Astrocyte of the cerebellum (primary cell): ENCODE measurements around the gene RPUSD1.
"Not testable (repeated sequence)": the region's sequence is repeated elsewhere in the genome, so short reads cannot be mapped to it uniquely, and the experiment has no call there.

Experiments
- DNase-seq: peaks from one replicate; pipeline ENCODE4 v3.0.0-alpha.2; 2011; ENCODE audit warnings: low read depth
- H3K4me3 ChIP-seq: 2 replicates; pipeline ENCODE4 v1.5.1; 2011; ENCODE audit warnings: mild to moderate bottlenecking, low read depth, low read length, moderate library complexity
- in situ Hi-C: cut with HindIII; loops from 2 replicates; pipeline ENCODE4 v1.10.0; 2017; ENCODE audit warnings: low sequenced_read_pairs
- TF ChIP-seq, protein P1 (sequence below): IDR thresholded peaks from 2 replicates; pipeline ENCODE4 v1.5.1; 2012; ENCODE audit warnings: low read length, low read depth, moderate library complexity, mild to moderate bottlenecking; ENCODE audit errors: missing control alignments

The RPUSD1 gene

DNA sequence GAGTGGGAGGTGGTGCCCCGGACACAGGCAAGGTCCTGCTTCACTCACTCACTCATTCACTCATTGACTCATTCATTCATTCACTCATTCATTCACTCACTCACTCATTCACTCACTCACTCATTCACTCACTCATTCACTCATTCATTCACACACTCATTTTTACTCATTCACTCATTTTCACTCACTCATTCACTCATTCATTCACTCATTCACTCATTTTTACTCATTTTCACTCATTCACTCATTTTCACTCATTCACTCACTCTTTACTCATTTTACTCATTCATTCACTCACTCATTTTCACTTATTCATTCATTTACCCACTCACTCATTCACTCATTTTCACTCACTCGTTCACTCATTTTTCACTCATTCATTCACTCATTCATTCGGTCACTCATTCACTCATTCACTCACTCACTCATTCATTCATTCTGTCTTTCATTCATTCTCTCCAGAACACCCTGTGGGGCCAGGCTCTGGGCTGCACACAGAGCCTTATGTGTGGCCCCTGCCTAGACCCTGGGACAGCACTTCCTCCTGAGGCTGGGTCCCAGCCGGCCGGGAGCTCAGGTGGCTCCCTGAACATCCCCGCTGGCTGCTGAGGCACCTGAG is 9.2 kb downstream of the RPUSD1 start:
- no peak for DNase-seq
- TF ChIP-seq, protein P1, sequence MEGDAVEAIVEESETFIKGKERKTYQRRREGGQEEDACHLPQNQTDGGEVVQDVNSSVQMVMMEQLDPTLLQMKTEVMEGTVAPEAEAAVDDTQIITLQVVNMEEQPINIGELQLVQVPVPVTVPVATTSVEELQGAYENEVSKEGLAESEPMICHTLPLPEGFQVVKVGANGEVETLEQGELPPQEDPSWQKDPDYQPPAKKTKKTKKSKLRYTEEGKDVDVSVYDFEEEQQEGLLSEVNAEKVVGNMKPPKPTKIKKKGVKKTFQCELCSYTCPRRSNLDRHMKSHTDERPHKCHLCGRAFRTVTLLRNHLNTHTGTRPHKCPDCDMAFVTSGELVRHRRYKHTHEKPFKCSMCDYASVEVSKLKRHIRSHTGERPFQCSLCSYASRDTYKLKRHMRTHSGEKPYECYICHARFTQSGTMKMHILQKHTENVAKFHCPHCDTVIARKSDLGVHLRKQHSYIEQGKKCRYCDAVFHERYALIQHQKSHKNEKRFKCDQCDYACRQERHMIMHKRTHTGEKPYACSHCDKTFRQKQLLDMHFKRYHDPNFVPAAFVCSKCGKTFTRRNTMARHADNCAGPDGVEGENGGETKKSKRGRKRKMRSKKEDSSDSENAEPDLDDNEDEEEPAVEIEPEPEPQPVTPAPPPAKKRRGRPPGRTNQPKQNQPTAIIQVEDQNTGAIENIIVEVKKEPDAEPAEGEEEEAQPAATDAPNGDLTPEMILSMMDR: no peak
- no peak overlapping the region for H3K4me3 ChIP-seq
- in situ Hi-C loops: no loop called here

DNA sequence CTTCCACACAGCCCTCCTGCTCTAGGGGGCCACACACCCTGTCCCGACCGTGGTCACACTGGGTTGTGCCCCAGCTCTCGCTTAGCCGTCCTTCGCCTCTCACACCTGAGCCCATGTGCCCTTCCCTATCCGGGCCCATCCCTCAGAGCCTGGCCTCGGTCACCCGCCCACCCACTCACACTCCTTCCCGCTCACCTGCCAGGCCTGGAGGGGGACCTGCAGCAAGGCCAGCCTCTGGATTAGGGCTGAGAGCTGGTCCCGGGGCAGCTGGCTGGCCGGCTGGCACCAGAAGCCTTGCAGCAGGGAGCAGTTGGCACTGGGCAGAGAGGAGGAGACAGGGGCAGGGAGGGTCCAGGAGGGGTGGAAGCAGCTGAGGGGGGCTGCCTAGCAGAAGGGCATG is 9.7 kb downstream of the RPUSD1 start:
- in situ Hi-C loops: no loop called here
- no peak for DNase-seq
- TF ChIP-seq, protein P1: no peak
- no peak overlapping the region for H3K4me3 ChIP-seq

DNA sequence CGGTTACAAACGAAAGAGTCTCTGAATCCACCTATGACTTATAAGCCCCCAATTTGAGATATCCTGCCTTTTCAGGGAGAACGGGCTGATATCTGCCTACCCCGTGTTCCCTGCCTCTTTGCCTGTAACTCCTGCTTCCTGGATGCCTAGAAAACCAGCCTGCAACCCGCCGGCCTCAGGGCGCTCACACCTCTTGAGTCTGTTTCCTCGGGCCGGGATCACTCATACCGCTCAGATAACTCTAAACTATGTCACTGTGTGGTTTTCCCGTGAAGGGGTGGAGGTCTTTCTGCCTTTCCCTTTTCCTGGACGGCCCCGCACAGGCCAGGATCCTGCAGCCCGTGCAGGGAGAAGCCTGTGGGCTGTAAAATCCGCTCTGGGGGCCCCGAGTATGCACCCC is 10.4 kb downstream of the RPUSD1 start:
- H3K4me3 ChIP-seq: no peak overlapping the region
- DNase-seq: no peak
- TF ChIP-seq, protein P1: no peak
- in situ Hi-C loops: no loop called here

DNA sequence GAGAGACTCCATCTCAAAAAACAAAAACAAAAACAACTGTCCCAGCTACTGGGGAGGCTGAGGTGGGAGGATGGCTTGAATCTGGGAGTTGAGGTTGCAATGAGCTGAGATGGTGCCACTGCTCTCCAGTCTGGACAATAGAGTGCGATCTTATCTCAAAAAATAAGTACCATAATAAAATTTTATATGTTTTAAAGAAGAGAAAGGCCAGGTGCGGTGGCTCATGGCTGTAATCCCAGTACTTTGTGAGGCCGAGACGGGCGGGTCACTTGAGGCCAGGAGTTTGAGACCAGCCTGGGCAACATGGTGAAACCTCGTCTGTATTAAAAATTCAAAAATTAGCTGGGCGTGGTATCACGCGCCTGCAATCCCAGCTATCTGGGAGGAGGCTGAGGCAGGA is 11.4 kb downstream of the RPUSD1 start:
- no peak for DNase-seq
- TF ChIP-seq, protein P1: no peak
- no peak overlapping the region for H3K4me3 ChIP-seq
- in situ Hi-C loops: no loop called here

DNA sequence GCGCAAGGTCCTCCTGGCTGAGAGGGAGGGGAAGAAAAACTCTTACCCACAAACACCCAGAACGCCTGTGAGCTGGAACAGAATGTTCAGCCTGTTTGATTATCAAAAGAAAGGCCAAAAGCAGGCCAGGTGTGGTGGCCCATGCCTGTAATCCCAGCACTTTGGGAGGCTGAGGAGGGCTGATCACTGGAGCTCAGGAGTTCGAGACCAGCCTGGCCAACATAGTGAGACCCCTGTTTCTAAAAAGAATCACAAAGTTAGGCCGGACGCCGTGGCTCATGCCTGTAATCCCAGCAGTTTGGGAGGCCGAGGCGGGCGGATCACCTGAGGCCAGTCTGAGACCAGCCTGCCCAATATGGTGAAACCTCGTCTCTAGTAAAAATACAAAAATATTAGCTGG is 11.9 kb downstream of the RPUSD1 start:
- in situ Hi-C loops, H3K4me3 ChIP-seq, DNase-seq: not testable (repeated sequence)

DNA sequence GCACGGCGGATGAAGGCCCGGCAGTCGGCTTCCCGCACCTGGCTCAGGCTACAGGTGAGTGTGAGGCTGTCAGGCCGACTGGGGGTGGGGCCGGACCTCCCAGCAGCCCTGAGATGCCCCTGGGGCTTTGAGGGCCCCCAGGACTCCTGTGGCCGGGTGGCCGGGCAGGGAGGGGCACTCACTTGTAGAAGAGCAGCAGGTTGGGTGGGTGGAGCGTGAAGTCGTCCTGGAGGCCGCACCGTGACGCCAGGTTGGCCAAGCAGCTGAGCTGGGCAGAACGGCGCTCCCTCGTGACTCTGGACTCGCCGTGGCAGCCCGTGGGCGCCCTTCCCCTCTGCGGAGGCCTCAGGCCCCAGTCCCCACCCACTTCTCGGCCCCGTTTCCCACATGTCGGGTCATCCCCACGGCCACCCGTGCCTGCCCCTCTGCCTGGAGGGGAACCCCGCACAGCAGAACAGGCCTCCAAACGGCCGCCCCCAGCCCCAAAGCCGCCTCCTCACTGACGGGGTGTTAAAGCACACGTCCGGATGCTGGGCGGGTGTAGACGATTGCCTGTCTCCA is 12.9 kb downstream of the RPUSD1 start:
- DNase-seq: no peak
- no peak overlapping the region for H3K4me3 ChIP-seq
- TF ChIP-seq, protein P1: no peak
- in situ Hi-C loops: no loop called here

DNA sequence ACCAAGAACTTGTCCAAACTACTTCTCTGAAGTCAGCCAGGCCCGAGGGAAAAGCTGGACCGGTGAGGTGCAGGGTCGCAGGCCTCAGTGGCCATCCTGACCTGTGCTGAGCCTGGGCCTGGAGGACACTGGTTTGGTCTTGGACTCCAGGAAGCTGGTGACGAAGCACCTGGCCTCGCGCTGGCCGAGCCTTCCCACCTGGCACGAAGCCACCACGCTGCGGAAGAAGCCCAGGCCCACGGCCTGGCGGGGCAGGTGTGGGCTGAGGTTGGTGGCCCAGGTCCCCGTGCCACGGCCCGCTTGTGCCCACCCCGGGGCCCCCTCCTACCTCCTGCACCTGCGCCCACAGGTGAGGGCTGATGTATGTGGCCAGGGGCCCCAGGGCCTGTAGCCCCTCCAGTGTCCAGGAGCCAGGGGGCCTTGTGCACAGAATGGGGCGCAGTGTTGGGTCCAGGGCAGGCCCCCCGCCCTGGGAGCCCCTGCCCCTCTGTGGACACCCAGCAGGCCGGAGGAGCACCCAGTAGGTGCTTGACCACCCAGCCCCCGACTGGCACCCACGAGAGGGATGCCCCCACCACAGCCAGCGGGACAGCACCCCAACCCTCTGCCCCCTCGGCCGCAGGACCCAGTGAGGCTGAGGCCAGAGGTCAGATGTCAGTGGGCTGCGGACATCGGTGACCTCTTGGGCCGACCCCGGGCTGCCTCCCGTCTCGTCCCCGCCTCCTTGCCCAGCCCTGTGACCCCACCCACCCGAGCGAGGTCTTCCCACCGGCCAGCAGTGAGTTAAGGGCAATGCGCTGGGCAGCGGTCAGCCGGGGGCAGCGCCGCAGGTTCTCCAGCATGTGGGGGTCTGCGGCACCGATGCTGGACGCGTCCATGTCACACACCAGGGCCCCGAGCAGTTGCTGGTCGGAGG is 13.8 kb downstream of the RPUSD1 start:
- H3K4me3 ChIP-seq: no peak overlapping the region
- in situ Hi-C loops: no loop called here
- TF ChIP-seq, protein P1: no peak

More for the DNA sequence above, 13.8 kb downstream of the RPUSD1 start:
- no peak for DNase-seq
